ENCODE results near the gene MDFIC2. TPM values are rescaled to one million over a fixed set of nuclear protein-coding genes. Genes with fewer than 3 reads are reported as not detected.
"Not testable (repeated sequence)": the region's sequence is repeated elsewhere in the genome, so short reads cannot be mapped to it uniquely, and the experiment has no call there.

Gene MDFIC2
- total RNA-seq, 1 donor from 2014 or later: not detected

- DNase-seq: no peak
These were observed 55.9 kb downstream of the MDFIC2 start for GRCh38 chr3:70256566-70256965.

GRCh38 chr3:70250492-70250891 lies 61.9 kb downstream of the MDFIC2 start:
- DNase-seq: no peak

- DNase-seq: no peak
These were observed 62.8 kb downstream of the MDFIC2 start for GRCh38 chr3:70249509-70250160.

- no peak for DNase-seq
These were observed 63.6 kb downstream of the MDFIC2 start for GRCh38 chr3:70248856-70249255.

- no peak for DNase-seq
These were observed 64.5 kb downstream of the MDFIC2 start for GRCh38 chr3:70247955-70248354.

- DNase-seq: no peak
These were observed 66.5 kb downstream of the MDFIC2 start for GRCh38 chr3:70245746-70246525.

- DNase-seq: no peak
These were observed 68.0 kb downstream of the MDFIC2 start for GRCh38 chr3:70244422-70244821.

GRCh38 chr3:70242297-70242882 lies 70.0 kb downstream of the MDFIC2 start:
- no peak for DNase-seq

- no peak for DNase-seq
These were observed 78.6 kb downstream of the MDFIC2 start for GRCh38 chr3:70233812-70234211.

- no peak for DNase-seq
These were observed 79.3 kb downstream of the MDFIC2 start for GRCh38 chr3:70233112-70233511.

GRCh38 chr3:70231266-70231701 lies 81.2 kb downstream of the MDFIC2 start:
- DNase-seq: no peak

GRCh38 chr3:70227437-70227836 lies 85.0 kb downstream of the MDFIC2 start:
- DNase-seq: no peak

GRCh38 chr3:70225146-70225545 lies 87.3 kb downstream of the MDFIC2 start:
- DNase-seq: no peak

GRCh38 chr3:70224337-70224736 lies 88.1 kb downstream of the MDFIC2 start:
- no peak for DNase-seq

GRCh38 chr3:70218471-70218870 lies 94.0 kb downstream of the MDFIC2 start:
- no peak for DNase-seq

- DNase-seq: not testable (repeated sequence)
These were observed 101.2 kb downstream of the MDFIC2 start for GRCh38 chr3:70211274-70211673.

- no peak for DNase-seq
These were observed 110.5 kb downstream of the MDFIC2 start for GRCh38 chr3:70201975-70202374.

- no peak for DNase-seq
These were observed 122.5 kb downstream of the MDFIC2 start for GRCh38 chr3:70189884-70190473.

GRCh38 chr3:70186221-70186620 lies 126.2 kb downstream of the MDFIC2 start:
- DNase-seq: no peak

- no peak for DNase-seq
These were observed 126.8 kb downstream of the MDFIC2 start for GRCh38 chr3:70185661-70186060.

GRCh38 chr3:70183781-70184504 lies 128.5 kb downstream of the MDFIC2 start:
- no peak for DNase-seq

- no peak for DNase-seq
These were observed 130.3 kb downstream of the MDFIC2 start for GRCh38 chr3:70182166-70182565.

Measured in occipital lobe (tissue), 2 donors.